Heart right ventricle (tissue), 16 donors: ENCODE results near the gene VTN. TPM values are rescaled to one million over a fixed set of nuclear protein-coding genes. Genes with fewer than 3 reads are reported as not detected.
A peak's percentile ranks its signal among the peaks of the same experiment; 100 is the strongest.

Experiments
- ATAC-seq, 8 donors: fragments of 200-7000 bp; cut with Tn5 transposase; one replicate each; pipeline ENCODE4 v1.9.1; 2020; ENCODE audit warnings: mild to moderate bottlenecking in 8 of 8, moderate library complexity in 8 of 8, moderate number of reproducible peaks in 1 of 8
- DNase-seq, 2 donors: peaks; one replicate each; pipeline ENCODE4 v3.0.0-alpha.2; 2020
- H3K27ac ChIP-seq, 10 donors: fragments of 200-600 bp; sonication (generic) in 2 of 10; one replicate each; pipeline versions ENCODE4 v1.5.0 to v1.8.0; 2020 to 2022; ENCODE audit warnings: mild to moderate bottlenecking in 3 of 10
- H3K27me3 ChIP-seq, 7 donors: fragments of 200-600 bp; one replicate each; pipeline ENCODE4 v1.8.0; 2021 to 2022; ENCODE audit warnings: mild to moderate bottlenecking in 2 of 7
- H3K36me3 ChIP-seq, 9 donors: fragments of 200-600 bp; sonication (generic) in 1 of 9; one replicate each; pipeline versions ENCODE4 v1.5.0 to v1.8.0; 2020 to 2022; ENCODE audit warnings: mild to moderate bottlenecking in 2 of 9
- H3K4me1 ChIP-seq, 9 donors: fragments of 200-600 bp; sonication (generic) in 1 of 9; one replicate each; pipeline versions ENCODE4 v1.5.0 to v1.8.0; 2020 to 2022; ENCODE audit warnings: mild to moderate bottlenecking in 4 of 9
- H3K4me3 ChIP-seq, 10 donors: fragments of 200-600 bp; sonication (generic) in 2 of 10; one replicate each; pipeline versions ENCODE4 v1.5.0 to v1.8.0; 2020 to 2022; ENCODE audit warnings: mild to moderate bottlenecking in 7 of 10, moderate library complexity in 2 of 10
- H3K9me3 ChIP-seq, 11 donors: fragments of 200-600 bp in 10 of 11; sonication (generic) in 2 of 11; one replicate each; pipeline versions ENCODE4 v1.5.0 to v1.8.0; 2013 to 2022; ENCODE audit warnings: mild to moderate bottlenecking in 2 of 11, control low read depth in 1 of 11, moderate library complexity in 1 of 11
- WGBS, 2 donors: extraction: QIAGEN DNeasy Blood & Tissue Kit; methylation state at CpG; one replicate each; pipeline ENCODE4 v1.1.7; 2013; ENCODE audit warnings: inconsistent platforms in 1 of 2; 5-methylcytosine and 5-hydroxymethylcytosine counted together
- intact Hi-C, 10 donors: fragments of 100-400 bp; cut with DNase I; formaldehyde crosslinking; loops; one replicate each; pipeline versions ENCODE4 v1.11.1 to v1.14.2; 2022
- polyA plus RNA-seq, 2 donors: library from polyadenylated mRNA; stranded (reverse); fragments of 200-250 nt; gene quantifications; one replicate each; pipeline ENCODE4 v1.2.3, GENCODE V29; 2013
- total RNA-seq, 10 donors: library from RNA; stranded (reverse); fragmentation: NEBNext Ultra II Directional in 3 of 10; extraction: Animal tissue kit (Norgen Biotek cat#: 25700) in 3 of 10; gene quantifications; one replicate each; pipeline versions ENCODE4 v1.2.1 to v1.2.4, GENCODE V29; 2021 to 2023
- TF ChIP-seq, protein P1 (sequence below), 9 donors: fragments of 200-600 bp; sonication (generic) in 2 of 9; IDR thresholded peaks; one replicate each; pipeline versions ENCODE4 v1.5.0 to v1.8.0; 2021 to 2022; ENCODE audit warnings: antibody characterized with exemption in 9 of 9, mild to moderate bottlenecking in 5 of 9, moderate library complexity in 1 of 9
- donor health status: Arrhythmogenic right ventricular cardiomyopathy.
- donor health status: ischemic (EF 13 %, LVEDD 7.1; RV severe dilation, severe dysfunction).
- donor health status: healthy with polysubstance abuse.
- donor health status: DM: no; HTN: yes; CAD: no.
- donor health status: DM: no; HTN: no; CAD: no.
- donor health status: ischemic (EF 25% LVEDD 6.9; RV normal size, moderate dysfunction).
- donor health status: ischemic (EF 25% LVEDD 5.7; RV mildly dilated, moderate dysfunction).
- donor health status: healthy.
- donor health status: DM: yes; HTN: yes; CAD: no.
- donor health status: Ischemic cardiomyopathy.
- donor health status: ischemic (EF 35%, LVEDD 5.7; RV mildly dilated, moderate dysfunction).
- donor health status: nonischemic (EF 11% LVEDD 7.7; RV severe dilation, severe dysfunction).
- donor health status: DM: yes; HTN: yes; CAD: no.
- donor health status: PGD.
- donor health status: ischemic (EF 29% LVEDD 5.4; RV normal size, mild dysfunction).
- donor health status: nonischemic (EF 23%, LVEDD 6.1; RV moderate dilation, normal function).

The VTN gene
- total and polyA plus RNA-seq, 12 donors = 26.3 to 121 (median 64.8) TPM

DNA sequence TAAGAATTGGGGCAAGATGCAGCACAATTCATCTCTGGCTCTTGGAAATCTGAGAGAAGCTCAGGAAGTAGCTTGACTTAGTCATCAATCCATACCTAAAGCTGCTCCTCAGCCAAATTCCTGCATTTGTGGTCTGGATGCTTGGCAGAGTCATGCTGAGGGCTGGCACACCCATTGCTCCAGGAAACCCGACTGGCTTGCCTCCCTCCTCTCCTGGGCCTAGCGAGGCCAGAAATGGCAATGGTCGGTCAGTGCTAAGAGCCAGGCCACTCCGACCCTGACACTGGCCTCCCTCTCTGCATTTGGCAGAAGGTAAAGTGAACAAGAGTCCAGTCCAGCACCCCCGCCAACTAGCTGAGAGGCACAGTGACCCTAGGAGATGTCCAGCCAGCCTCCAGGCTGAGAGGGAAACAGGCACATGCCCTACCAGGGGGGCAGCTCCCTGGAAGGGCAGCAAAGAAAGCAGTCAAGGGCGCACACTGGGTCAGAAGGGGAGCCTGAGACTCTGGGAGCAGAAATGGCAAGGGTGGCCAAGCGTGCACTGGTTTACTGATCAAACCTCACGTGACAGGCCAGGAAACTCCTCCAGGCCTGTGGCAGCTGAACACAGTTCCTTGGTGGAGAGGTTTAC, 22.7 kb downstream of the VTN start:
- peak overlapping the region; percentile 7 to 74 (median 40) for H3K27ac ChIP-seq
- no peaks in the 10 kb centered on the region for H3K9me3 ChIP-seq
- TF ChIP-seq, protein P1, sequence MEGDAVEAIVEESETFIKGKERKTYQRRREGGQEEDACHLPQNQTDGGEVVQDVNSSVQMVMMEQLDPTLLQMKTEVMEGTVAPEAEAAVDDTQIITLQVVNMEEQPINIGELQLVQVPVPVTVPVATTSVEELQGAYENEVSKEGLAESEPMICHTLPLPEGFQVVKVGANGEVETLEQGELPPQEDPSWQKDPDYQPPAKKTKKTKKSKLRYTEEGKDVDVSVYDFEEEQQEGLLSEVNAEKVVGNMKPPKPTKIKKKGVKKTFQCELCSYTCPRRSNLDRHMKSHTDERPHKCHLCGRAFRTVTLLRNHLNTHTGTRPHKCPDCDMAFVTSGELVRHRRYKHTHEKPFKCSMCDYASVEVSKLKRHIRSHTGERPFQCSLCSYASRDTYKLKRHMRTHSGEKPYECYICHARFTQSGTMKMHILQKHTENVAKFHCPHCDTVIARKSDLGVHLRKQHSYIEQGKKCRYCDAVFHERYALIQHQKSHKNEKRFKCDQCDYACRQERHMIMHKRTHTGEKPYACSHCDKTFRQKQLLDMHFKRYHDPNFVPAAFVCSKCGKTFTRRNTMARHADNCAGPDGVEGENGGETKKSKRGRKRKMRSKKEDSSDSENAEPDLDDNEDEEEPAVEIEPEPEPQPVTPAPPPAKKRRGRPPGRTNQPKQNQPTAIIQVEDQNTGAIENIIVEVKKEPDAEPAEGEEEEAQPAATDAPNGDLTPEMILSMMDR (IDR thresholded peaks at IDR 0.05) = no peak
- 71 to 76% methylated on average over 8 of the region's 8 CpGs for WGBS, 2 donors
- DNase-seq (no peak), ATAC-seq (peak in 3 of 8 donors; percentile 6 to 7 (median 7))
- H3K4me1 ChIP-seq = peaks cover 15 to 56% (median 34%) of the 10 kb centered on the region in 9 donors
- no peak overlapping the region for H3K4me3 ChIP-seq
- H3K27me3 ChIP-seq = no peaks in the 10 kb centered on the region
- intact Hi-C loops = no loop called here
- peaks cover 3 to 100% (median 87%) of the 10 kb centered on the region in 9 donors for H3K36me3 ChIP-seq

GRCh38 chr17:28346746-28347246, 23.3 kb downstream of the VTN start:
- WGBS, 2 donors = 47 to 50% methylated on average over 7 of the region's 7 CpGs
- TF ChIP-seq, protein P1 (IDR thresholded peaks at IDR 0.05) = peak in 7 of 9 donors; percentile 27 to 56 (median 51)
- DNase-seq = no peak
- H3K4me3 ChIP-seq = no peak overlapping the region
- H3K9me3 ChIP-seq = no peaks in the 10 kb centered on the region
- H3K36me3 ChIP-seq = peaks cover 8 to 100% (median 87%) of the 10 kb centered on the region in 9 donors
- ATAC-seq = peak in 6 of 8 donors; percentile 16 to 62 (median 59)
- H3K27ac ChIP-seq = peak overlapping the region; percentile 7 to 74 (median 40)
- peaks cover 15 to 56% (median 34%) of the 10 kb centered on the region in 9 donors for H3K4me1 ChIP-seq
- no peaks in the 10 kb centered on the region for H3K27me3 ChIP-seq
- intact Hi-C loops = no loop called here

GRCh38 chr17:28346199-28346580, 23.9 kb downstream of the VTN start:
- Histone ChIP-seq H3K27ac (peak overlapping the region in 9 of 10 donors; percentile 4 to 74 (median 34)), H3K4me1 (peaks cover 15 to 56% (median 34%) of the 10 kb centered on the region in 9 donors), H3K36me3 (peaks cover 8 to 100% (median 87%) of the 10 kb centered on the region in 9 donors), H3K4me3 (no peak overlapping the region), H3K27me3 (no peaks in the 10 kb centered on the region), H3K9me3 (no peaks in the 10 kb centered on the region)
- intact Hi-C loops = no loop called here
- TF ChIP-seq, protein P1 (IDR thresholded peaks at IDR 0.05) = no peak
- 75 to 85% methylated on average over 2 of the region's 2 CpGs for WGBS, 2 donors
- no peak for ATAC-seq
- DNase-seq = no peak

DNA sequence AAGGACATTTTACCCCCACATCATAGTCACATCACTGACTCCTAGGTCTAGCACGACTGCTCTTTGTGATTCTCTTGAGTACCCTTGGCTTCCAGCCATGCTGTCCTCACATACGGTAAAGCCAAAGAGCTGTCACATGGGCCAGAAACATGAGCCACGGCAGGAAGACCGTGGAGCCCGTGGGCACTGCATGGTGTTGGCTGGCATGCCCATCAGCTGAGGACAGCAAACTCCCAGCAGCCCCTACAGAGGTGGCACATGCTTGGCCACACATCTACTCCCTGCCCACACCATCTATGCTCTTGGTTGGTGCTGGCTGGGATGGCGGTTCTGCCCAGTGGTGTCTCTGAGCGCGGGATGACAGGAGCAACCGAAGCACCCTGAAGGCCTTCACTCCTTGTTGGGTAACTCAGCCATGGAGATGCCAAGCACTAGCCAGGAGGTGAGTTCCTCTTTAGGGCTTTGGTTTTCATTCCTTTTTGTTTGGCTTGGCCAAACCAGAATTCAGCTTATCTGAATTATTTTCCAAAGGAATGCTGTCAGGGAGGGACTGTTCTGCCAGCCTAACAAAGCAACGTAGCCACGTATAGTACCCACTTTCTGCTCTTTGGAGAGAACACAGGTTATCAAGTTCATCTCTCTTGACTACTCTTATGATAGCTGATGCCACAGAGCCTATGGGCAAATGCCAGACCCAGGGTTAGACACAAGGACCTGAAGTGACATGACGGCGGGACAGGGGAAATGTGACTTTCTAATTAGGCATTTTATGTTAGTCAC, 24.5 kb downstream of the VTN start:
- Histone ChIP-seq H3K27ac (peak overlapping the region in 8 of 10 donors; percentile 4 to 74 (median 34)), H3K36me3 (peaks cover 8 to 100% (median 88%) of the 10 kb centered on the region in 9 donors), H3K9me3 (no peaks in the 10 kb centered on the region), H3K4me3 (no peak overlapping the region), H3K27me3 (no peaks in the 10 kb centered on the region), H3K4me1 (peaks cover 15 to 58% (median 34%) of the 10 kb centered on the region in 9 donors)
- DNase-seq (peak in 1 of 2 donors; percentile 57), ATAC-seq (peak in 7 of 8 donors; percentile 40 to 72 (median 59))
- intact Hi-C loops = no loop called here
- 46 to 50% methylated on average over 13 of the region's 13 CpGs for WGBS, 2 donors
- TF ChIP-seq, protein P1 (IDR thresholded peaks at IDR 0.05) = no peak
